GM23338 (cell line): Measurements from ENCODE around the gene ABCC3. TPM values are rescaled to one million over a fixed set of nuclear protein-coding genes. Genes with fewer than 3 reads are reported as not detected.
"Not testable (repeated sequence)": the region's sequence is repeated elsewhere in the genome, so short reads cannot be mapped to it uniquely, and the experiment has no call there.

Experiments
- ATAC-seq: fragments of 200-7000 bp; cut with Tn5 transposase; 3 replicates; pipeline ENCODE4 v1.9.1; 2020
- DNase-seq: peaks from one replicate; pipeline ENCODE4 v3.0.0-alpha.2; 2015; ENCODE audit warnings: low spot score
- H2AFZ ChIP-seq: fragments of 200-600 bp; sonication (generic); 2 replicates; pipeline ENCODE4 v1.8.0; 2016; ENCODE audit warnings: antibody characterized with exemption, mild to moderate bottlenecking, moderate library complexity
- H3F3A ChIP-seq: fragments of 200-600 bp; sonication (generic); replicated peaks from 2 replicates; pipeline ENCODE4 v1.8.0; 2017; ENCODE audit warnings: antibody characterized with exemption, mixed run types, low read depth
- H3K27ac ChIP-seq: fragments of 200-600 bp; sonication (generic); 2 replicates; pipeline ENCODE4 v1.6.1; 2016; ENCODE audit warnings: low read depth
- H3K27me3 ChIP-seq: fragments of 200-600 bp; sonication (generic); 2 replicates; pipeline ENCODE4 v1.8.0; 2016; ENCODE audit warnings: mild to moderate bottlenecking, mixed run types, moderate library complexity; ENCODE audit not compliant: insufficient read depth
- H3K36me3 ChIP-seq: fragments of 200-600 bp; sonication (generic); 2 replicates; pipeline ENCODE4 v1.8.0; 2016; ENCODE audit warnings: mild to moderate bottlenecking; ENCODE audit not compliant: insufficient read depth
- H3K4me1 ChIP-seq: fragments of 200-600 bp; sonication (generic); 2 replicates; pipeline ENCODE4 v1.8.0; 2016; ENCODE audit warnings: mild to moderate bottlenecking, moderate library complexity; ENCODE audit not compliant: insufficient read depth
- H3K4me2 ChIP-seq: fragments of 200-600 bp; sonication (generic); 2 replicates; pipeline ENCODE4 v1.7.1; 2017; ENCODE audit warnings: mixed run types
- H3K4me3 ChIP-seq: fragments of 200-600 bp; sonication (generic); 2 replicates; pipeline ENCODE4 v1.6.1; 2016; ENCODE audit warnings: mixed run types
- H3K79me2 ChIP-seq: fragments of 200-600 bp; sonication (generic); replicated peaks from 2 replicates; pipeline ENCODE4 v1.8.0; 2017; ENCODE audit warnings: mild to moderate bottlenecking; ENCODE audit not compliant: insufficient read depth
- H3K9me2 ChIP-seq: fragments of 200-600 bp; sonication (generic); 2 replicates; pipeline ENCODE4 v1.8.0; 2017; ENCODE audit not compliant: insufficient read depth
- H4K20me1 ChIP-seq: fragments of 200-600 bp; sonication (generic); replicated peaks from 2 replicates; pipeline ENCODE4 v1.8.0; 2017; ENCODE audit warnings: mild to moderate bottlenecking; ENCODE audit not compliant: insufficient read depth
- H3K27ac Mint-ChIP-seq: 2 replicates; pipeline ENCODE4 v1.8.0; 2020; ENCODE audit warnings: inconsistent platforms, mild to moderate bottlenecking, moderate library complexity, mixed read lengths
- H3K27me3 Mint-ChIP-seq: 3 replicates; pipeline ENCODE4 v1.8.0; 2022; ENCODE audit warnings: low read depth, mild to moderate bottlenecking, moderate library complexity, mixed read lengths, inconsistent platforms; ENCODE audit not compliant: insufficient read depth, poor library complexity
- H3K36me3 Mint-ChIP-seq: 3 replicates; pipeline ENCODE4 v1.8.0; 2021; ENCODE audit warnings: low read depth, mild to moderate bottlenecking, inconsistent platforms, moderate library complexity, mixed read lengths
- H3K4me1 Mint-ChIP-seq: 3 replicates; pipeline ENCODE4 v1.8.0; 2020; ENCODE audit warnings: mild to moderate bottlenecking, inconsistent platforms, mixed read lengths
- H3K4me3 Mint-ChIP-seq: 3 replicates; pipeline ENCODE4 v1.8.0; 2021; ENCODE audit warnings: moderate library complexity, mild to moderate bottlenecking, inconsistent platforms, mixed read lengths
- H3K9me3 Mint-ChIP-seq: 3 replicates; pipeline ENCODE4 v1.8.0; 2020; ENCODE audit warnings: moderate library complexity, mild to moderate bottlenecking, inconsistent platforms, mixed read lengths
- CREB1 ChIP-seq: fragments of 250-450 bp; sonication (Bioruptor Pico); IDR thresholded peaks from 2 replicates; pipeline ENCODE4 v1.5.0; 2020; ENCODE audit warnings: low read depth, mild to moderate bottlenecking, moderate library complexity
- polyA plus RNA-seq: library from polyadenylated mRNA; unstranded; fragments of >200 nt; fragmentation: Nextera tagmentation; extraction: Ambion mirVana; gene quantifications from 2 replicates; pipeline ENCODE4 v1.2.1, GENCODE V29; 2016
- total RNA-seq: library from RNA; depleted of rRNA; stranded (reverse); fragments of >200 nt; shearing (Covaris generic); gene quantifications from 2 replicates; pipeline ENCODE4 v1.2.3, GENCODE V29; 2014
- TF ChIP-seq, protein P1 (sequence below): fragments of 250-450 bp; sonication (Bioruptor Pico); IDR thresholded peaks from 2 replicates; pipeline ENCODE4 v1.5.0; 2020; ENCODE audit warnings: mild to moderate bottlenecking, moderate library complexity
- TF ChIP-seq, protein P2 (sequence below): IDR thresholded peaks from 2 replicates; pipeline ENCODE4 v1.6.1; 2016; ENCODE audit warnings: antibody characterized with exemption

The ABCC3 gene
- total and polyA plus RNA-seq, 2 experiments from 2014 or later, result not detected

DNA sequence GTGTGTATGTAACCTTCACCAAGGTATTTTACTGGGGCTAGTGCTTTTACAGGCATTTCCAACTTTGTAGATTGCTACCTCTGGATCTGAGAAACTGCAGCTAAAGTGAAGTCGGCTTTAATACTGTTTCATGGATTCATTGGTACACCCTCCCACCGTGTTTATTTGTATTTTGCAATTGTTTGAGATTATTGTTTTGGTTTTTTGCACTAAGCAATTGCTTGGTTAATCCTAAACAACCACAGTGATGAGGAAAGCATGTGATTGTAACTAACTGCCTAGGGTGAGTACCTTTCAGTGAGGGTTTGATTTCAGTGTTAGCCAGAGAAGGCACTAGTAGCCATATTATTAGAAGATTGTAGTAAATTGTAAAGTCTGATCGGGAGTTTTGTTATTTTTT is 88.1 kb downstream of the ABCC3 start (continued):
- TF ChIP-seq, protein P1, sequence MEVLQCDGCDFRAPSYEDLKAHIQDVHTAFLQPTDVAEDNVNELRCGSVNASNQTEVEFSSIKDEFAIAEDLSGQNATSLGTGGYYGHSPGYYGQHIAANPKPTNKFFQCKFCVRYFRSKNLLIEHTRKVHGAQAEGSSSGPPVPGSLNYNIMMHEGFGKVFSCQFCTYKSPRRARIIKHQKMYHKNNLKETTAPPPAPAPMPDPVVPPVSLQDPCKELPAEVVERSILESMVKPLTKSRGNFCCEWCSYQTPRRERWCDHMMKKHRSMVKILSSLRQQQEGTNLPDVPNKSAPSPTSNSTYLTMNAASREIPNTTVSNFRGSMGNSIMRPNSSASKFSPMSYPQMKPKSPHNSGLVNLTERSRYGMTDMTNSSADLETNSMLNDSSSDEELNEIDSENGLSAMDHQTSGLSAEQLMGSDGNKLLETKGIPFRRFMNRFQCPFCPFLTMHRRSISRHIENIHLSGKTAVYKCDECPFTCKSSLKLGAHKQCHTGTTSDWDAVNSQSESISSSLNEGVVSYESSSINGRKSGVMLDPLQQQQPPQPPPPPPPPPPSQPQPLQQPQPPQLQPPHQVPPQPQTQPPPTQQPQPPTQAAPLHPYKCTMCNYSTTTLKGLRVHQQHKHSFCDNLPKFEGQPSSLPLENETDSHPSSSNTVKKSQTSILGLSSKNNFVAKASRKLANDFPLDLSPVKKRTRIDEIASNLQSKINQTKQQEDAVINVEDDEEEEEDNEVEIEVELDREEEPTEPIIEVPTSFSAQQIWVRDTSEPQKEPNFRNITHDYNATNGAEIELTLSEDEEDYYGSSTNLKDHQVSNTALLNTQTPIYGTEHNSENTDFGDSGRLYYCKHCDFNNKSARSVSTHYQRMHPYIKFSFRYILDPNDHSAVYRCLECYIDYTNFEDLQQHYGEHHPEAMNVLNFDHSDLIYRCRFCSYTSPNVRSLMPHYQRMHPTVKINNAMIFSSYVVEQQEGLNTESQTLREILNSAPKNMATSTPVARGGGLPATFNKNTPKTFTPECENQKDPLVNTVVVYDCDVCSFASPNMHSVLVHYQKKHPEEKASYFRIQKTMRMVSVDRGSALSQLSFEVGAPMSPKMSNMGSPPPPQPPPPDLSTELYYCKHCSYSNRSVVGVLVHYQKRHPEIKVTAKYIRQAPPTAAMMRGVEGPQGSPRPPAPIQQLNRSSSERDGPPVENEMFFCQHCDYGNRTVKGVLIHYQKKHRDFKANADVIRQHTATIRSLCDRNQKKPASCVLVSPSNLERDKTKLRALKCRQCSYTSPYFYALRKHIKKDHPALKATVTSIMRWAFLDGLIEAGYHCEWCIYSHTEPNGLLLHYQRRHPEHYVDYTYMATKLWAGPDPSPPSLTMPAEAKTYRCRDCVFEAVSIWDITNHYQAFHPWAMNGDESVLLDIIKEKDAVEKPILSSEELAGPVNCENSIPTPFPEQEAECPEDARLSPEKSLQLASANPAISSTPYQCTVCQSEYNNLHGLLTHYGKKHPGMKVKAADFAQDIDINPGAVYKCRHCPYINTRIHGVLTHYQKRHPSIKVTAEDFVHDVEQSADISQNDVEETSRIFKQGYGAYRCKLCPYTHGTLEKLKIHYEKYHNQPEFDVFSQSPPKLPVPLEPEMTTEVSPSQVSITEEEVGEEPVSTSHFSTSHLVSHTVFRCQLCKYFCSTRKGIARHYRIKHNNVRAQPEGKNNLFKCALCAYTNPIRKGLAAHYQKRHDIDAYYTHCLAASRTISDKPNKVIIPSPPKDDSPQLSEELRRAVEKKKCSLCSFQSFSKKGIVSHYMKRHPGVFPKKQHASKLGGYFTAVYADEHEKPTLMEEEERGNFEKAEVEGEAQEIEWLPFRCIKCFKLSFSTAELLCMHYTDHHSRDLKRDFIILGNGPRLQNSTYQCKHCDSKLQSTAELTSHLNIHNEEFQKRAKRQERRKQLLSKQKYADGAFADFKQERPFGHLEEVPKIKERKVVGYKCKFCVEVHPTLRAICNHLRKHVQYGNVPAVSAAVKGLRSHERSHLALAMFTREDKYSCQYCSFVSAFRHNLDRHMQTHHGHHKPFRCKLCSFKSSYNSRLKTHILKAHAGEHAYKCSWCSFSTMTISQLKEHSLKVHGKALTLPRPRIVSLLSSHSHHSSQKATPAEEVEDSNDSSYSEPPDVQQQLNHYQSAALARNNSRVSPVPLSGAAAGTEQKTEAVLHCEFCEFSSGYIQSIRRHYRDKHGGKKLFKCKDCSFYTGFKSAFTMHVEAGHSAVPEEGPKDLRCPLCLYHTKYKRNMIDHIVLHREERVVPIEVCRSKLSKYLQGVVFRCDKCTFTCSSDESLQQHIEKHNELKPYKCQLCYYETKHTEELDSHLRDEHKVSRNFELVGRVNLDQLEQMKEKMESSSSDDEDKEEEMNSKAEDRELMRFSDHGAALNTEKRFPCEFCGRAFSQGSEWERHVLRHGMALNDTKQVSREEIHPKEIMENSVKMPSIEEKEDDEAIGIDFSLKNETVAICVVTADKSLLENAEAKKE, result no peak

- not testable (repeated sequence) for H3K4me2 ChIP-seq, H3K27me3 ChIP-seq, H3K27ac Mint-ChIP-seq, H3K36me3 ChIP-seq, H3K4me3 Mint-ChIP-seq, H3F3A ChIP-seq, DNase-seq, H3K4me3 ChIP-seq, H3K9me3 Mint-ChIP-seq, H3K27ac ChIP-seq, H3K36me3 Mint-ChIP-seq, H2AFZ ChIP-seq, H3K27me3 Mint-ChIP-seq, H3K9me2 ChIP-seq, ATAC-seq
- H3K79me2 ChIP-seq, result peaks cover 100% of the 10 kb centered on the region
- peaks cover 19% of the 10 kb centered on the region for H3K4me1 ChIP-seq
- H4K20me1 ChIP-seq, result peaks cover 76% of the 10 kb centered on the region
- H3K4me1 Mint-ChIP-seq, result peaks cover 23% of the 10 kb centered on the region
Observed at GRCh38 chr17:50724622-50725021, 89.9 kb downstream of the ABCC3 start.

GRCh38 chr17:50725769-50726655 is 91.3 kb downstream of the ABCC3 start:
- ATAC-seq, result no peak
- TF ChIP-seq, protein P2, sequence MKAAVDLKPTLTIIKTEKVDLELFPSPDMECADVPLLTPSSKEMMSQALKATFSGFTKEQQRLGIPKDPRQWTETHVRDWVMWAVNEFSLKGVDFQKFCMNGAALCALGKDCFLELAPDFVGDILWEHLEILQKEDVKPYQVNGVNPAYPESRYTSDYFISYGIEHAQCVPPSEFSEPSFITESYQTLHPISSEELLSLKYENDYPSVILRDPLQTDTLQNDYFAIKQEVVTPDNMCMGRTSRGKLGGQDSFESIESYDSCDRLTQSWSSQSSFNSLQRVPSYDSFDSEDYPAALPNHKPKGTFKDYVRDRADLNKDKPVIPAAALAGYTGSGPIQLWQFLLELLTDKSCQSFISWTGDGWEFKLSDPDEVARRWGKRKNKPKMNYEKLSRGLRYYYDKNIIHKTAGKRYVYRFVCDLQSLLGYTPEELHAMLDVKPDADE, result no peak
- no peak for TF ChIP-seq CREB1 (CRISPR knock-in tag)

More at GRCh38 chr17:50725769-50726655, 91.3 kb downstream of the ABCC3 start:
- H3K4me1 ChIP-seq, result peaks cover 19% of the 10 kb centered on the region
- no peak overlapping the region for H3K27ac Mint-ChIP-seq
- H3K79me2 ChIP-seq, result peaks cover 100% of the 10 kb centered on the region
- no peak overlapping the region for H3K27ac ChIP-seq
- no peaks in the 10 kb centered on the region for H3K36me3 ChIP-seq
- H3K4me3 ChIP-seq, result no peak overlapping the region
- H3K4me2 ChIP-seq, result no peak overlapping the region
- no peaks in the 10 kb centered on the region for H3K27me3 ChIP-seq
- H3K36me3 Mint-ChIP-seq, result no peaks in the 10 kb centered on the region
- H3K9me3 Mint-ChIP-seq, result no peaks in the 10 kb centered on the region
- no peaks in the 10 kb centered on the region for H3F3A ChIP-seq
- no peaks in the 10 kb centered on the region for H3K9me2 ChIP-seq
- H3K4me3 Mint-ChIP-seq, result no peak overlapping the region
- H3K4me1 Mint-ChIP-seq, result peaks cover 23% of the 10 kb centered on the region
- H3K27me3 Mint-ChIP-seq, result no peaks in the 10 kb centered on the region
- DNase-seq, result no peak
- H4K20me1 ChIP-seq, result peaks cover 83% of the 10 kb centered on the region
- H2AFZ ChIP-seq, result no peak overlapping the region
